SKM-1 (cell line): Measurements from ENCODE around the gene RALGDS.

ENCODE experiments used
- DNase-seq: peaks from one replicate; lab custom pipeline; 2025; ENCODE audit not compliant: unreplicated experiment; lab: John Stamatoyannopoulos, UW

The RALGDS gene

DNA sequence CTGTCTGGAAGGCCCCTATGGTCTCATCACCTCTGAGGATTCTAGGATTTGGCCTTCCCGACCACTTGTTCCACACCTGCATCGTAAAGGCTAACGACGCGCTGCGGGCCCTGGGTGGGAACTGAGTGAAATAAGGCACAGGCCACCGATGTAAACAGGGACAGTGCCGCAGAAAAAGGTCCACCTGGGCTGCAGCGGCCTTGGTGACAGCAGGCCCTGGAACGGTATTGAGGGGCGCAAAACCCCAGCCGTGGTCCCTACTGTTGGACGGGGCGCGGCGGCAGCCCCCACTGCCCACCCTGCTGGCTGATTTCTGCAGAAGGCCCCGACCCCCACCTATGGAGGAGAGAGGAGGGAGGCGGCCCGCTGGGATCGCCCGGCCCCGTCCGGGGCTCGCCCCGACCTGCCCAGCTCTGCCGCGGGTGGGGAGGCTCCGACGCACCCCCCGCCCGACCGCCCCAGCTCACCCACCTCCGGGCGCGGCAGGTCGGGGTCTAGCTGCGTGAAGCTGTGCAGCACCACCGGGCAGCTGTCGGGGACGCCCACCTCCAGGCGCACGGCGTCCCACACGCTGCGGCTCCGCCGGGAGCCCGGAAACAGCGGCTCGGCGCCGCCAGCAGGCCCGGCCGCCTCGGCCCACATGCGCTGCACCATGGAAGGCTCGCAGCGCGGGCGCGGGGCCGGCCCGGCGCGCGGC is 391 bp downstream of the RALGDS start:
- no peak for DNase-seq

DNA sequence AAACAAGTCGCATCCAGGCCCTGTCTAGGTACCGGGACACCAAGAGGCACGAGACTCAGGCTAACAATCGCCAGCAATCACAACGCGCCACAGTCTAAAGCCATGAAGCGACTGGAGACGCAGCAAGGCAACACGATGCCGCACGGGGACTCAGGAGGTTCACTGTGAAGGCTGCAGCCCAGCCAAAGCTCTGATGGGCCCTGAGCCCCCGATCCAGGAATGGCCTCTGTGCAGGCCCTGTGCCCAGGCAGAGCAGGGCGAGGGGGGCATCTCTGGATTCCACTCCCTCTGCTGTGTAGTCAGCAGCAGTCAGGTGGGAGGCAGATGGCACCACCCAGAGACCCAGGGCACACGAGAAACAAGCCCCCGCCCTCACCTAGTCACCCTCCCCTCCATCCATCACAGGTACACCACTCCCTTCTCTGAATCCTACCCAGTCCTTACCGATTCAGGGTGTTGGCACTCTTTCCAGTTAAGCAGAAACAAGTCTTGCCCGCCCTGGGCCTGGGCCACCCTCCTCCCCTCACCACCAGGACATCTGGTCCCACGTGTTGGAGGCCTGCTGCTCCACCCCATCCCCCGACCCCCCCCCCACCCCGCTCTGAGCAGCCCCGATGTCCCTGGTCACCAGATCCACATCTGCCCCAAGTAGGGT is 1.1 kb downstream of the RALGDS start:
- DNase-seq: no peak

DNA sequence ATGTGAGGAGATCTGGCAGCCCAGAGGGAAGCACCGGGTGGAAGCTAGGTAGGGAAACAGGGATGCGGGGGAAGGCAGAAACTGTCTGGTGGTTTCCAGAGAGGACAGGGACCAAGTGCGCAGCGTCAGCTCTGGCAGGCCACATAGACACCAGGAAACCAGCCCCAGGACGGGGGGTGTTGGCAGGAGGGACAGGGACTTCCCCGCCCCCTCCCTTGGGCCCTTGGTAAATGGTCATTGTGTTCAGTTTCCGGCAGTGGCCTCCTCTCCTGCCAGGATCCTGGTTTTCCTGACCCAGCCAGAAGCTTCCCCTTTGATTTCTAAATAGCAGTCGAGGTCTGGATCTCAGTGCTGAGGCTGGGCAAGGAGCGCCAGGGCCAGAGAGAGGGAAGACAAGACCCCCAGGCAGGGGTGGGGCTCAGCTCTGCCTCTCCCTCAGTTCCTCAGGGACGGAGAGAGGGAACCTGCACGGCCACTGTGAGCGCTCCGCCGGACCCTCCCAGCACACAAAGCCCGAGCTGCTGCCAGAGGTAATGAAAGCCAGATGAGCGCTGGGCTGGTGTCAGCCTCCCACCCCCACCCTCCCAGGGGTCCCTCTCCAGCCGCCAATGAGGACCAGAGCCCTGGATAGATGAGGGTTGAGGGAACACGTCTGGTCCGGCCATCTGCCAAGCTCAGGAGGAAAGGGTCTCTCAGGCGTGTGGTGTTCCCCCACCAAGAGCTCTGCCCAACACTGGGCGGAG is 1.8 kb downstream of the RALGDS start:
- DNase-seq: no peak

DNA sequence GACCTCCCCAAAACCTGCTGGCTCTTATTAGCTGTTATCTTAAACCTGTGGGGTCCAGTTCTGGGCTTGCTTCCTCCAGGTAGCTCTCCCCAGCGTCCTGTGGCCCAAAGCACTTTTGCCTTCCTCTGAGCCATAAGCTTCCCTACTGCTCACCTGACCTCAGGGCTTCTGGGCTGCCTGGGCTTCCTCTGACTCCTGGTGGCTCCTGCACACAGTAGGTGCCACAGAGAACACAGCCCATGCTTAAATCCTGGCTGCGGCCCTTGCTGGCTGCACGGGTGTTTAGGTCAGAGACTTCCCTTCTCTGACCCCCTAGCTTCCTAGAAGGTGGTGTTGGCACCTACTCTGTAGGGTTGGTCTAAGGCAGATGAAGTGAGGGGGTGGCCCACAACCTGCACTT is 2.5 kb downstream of the RALGDS start:
- no peak for DNase-seq

DNA sequence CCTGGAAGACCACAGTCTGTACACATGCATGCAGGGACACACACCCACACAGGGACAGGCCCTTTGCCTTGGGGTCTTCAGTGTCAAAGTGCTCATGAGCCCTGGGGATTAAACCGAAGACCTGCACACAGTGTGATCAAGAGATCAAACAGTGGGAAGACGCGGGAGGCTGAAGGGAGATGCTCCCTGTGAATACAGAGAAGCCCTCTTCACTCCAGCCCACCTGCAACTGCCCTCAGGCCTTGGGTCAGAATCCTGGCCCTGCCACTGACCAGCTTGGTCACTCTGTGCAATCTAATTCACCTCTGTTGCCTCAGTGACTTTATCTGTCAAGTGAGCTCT is 2.9 kb downstream of the RALGDS start:
- DNase-seq: no peak

DNA sequence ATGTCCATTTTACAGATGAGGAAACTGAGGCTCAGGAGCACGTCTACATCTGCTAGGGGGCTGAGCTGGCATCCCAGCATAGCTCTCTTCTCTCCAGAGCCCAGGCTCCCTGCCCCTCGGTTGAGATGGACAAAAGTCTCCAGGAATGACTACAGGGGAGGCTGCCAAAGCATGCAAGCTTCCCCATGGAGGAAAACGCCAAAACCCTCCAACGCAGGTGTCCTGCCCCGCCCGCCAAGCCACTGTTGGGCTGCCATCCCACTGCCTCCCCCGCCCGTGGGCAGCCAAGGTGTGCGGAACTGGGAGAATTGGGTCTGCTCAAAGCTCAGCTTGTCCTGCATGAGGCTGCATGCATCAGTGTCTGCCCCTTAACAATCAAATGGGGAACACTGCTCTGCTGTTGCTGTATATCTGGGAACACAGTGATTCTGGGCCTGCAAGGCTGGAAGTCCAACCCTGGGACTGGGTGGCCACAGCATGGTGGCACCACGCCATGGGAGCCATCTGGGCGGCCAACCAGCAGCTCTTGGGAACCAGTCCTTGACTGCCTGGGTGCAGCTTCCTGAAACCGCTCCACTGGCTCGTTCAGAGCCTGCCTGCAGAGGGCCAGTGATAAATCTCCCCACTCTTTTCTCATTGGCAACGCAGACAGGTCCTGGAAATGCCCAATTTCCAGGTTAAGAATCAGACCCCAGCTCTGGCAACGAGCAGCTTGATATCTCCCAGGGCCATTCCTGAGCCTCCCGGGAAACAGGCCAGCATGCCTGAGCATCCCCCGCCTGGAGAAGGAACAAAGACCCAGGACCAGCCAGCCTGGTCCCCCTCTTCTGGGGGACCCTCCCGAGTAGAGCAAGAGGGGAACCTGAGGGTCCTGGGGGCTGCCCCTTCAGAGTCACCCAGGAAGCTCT is 3.5 kb downstream of the RALGDS start:
- DNase-seq: no peak

DNA sequence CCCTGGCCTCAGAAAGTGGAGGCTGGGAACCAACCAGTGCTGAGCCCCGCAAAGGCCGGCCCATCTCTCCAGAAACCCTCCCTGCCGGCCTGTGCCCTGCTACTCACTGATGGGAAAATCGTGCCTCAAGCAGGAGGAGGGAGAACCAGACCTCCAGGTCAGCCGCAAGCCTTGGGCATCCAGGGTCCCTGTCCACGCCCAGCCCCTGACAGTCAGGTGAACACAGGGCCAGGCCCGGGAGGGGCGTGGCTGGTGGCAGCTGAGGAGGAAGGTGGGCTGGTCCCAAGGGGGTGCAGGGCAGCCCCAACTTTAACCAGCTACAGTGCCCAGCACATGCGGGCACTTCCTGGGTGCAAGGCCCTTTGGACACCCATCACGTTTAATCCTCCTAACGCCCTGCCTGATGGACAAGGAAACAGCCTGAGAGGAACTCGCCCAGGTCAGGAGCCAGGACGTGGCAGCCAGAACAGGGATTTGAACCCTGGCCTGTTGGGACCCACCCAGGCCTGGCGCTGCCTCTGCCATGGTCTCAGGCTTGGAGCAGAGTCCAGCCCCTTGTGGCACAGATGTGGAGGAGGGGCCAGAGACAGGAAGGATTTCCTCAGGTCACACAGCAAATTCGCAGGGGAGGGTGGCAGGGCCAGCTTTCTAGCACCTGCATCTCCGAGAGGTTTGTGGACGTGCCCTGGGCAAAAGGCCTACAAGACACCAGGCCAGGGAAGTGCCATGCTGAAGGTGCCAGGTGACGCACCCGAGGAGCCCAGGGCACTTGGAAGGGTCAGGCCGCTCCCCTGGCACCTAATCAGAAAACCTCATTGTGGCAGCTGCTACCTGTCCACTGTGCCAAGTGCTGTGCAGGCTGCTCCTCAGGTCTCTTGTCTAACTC is 4.5 kb downstream of the RALGDS start:
- DNase-seq: no peak

DNA sequence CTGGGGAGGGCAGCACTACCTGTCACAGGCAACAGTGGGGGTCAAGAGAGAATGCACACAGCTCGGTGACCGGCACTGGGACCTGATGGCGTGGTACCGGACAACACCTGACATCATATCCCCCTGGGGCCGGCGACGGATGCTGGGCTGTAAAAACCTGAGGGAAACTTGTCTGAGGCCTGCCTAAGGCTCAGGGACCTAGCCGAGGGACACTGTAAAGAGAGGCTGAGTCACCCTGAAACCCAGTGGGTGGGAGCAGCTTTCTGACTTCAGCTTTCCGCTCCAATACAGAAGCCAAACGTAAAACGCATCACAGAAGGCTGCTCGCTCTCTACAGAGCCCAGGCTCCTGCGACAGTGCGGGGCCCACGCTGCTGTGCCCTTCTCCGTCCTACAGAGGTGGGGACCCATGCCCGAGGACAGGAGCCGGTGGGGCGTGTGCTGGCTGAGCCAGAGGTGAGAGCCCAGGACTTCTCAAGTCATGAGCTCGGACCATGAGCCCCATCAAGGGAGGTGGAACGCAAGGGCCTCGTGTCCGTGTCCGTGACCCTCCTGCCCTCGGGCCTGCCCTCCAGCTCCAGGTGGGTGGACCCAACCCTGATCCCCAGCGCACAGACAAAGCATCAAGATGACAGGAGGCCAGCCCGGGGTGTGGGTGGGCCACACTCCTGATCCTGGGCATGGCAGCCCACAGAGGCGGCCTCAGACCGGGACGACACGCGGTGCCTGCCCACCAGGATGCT is 5.3 kb downstream of the RALGDS start:
- no peak for DNase-seq

DNA sequence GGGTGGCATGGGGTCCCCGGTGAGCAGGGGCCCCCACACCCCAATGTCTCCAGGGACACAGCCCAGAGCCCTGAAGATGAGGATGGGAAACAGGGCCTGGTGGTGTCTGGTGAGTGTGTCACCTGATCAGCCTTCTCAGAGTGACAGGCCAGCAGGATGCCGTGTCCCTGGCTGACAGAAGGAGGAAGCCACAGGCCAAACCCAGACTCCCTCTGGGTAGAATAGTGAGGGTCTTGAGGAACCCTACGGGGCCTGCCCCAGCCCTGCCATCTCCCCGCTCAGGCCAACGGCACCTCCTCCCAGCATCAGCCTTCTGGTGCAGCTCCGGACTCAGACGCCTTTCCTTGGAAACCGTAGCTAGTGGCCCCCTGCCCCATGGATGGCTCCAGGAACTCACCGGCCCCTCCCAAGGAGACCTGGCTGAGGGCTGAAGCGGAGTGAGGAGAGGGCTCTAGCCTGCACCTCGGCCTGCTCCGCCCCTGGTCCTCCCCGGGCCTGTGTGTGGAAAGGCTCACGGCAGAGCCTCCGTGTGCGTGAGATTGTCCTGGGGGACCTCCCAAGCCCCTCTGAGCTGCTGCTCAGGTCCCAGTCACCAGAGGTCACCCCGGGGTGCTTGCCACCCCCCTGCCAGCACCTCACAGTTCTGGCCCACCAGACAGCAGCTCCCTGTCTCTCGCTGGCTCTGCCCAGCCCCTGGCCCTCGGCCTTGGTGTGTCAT is 6.0 kb downstream of the RALGDS start:
- DNase-seq: no peak

DNA sequence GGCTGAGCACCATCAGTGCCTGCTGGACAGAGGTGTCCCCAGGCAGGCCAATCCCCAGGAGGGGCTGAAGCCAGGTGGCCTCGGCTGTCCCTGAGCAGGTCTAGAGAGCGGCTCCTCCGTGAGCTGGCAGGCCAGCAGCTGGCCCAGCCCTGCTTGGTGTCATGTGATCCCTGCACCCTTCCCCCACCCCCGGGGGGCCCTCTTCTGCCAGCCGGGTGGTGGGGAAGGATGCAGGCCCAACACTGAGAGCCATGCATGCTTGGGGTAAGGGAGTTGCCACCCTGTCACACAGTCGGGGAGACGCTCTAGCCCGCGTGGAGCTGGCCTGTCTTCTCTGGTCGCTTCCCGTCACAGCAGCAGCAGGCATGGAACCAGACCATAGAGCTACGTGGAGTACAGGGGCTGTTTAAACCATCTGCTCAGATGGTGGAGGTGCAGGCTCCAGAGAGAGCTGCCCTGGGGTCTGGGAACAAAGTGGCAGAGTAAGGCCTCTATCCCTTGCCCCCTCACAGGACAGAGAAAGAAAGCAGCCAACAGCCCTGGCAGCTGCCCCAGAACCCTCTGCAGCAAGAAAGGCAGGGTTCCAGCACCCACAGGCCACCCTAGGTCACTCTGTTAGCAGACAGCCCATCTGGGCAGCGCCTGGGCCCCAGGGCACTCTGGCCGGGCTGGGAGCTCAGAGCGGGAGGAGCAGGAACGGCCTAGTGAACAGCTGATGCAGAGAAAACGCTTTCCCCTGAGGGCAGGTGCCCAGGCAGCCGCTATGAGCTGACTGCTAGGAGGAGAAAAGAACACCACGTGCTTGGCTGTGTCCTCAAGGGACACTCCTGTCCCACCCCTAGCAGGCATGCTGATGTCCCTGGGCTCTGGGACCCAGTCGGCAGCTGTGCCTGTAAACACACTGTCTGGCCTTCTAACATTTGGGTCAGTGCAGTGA is 6.8 kb downstream of the RALGDS start:
- DNase-seq: no peak

DNA sequence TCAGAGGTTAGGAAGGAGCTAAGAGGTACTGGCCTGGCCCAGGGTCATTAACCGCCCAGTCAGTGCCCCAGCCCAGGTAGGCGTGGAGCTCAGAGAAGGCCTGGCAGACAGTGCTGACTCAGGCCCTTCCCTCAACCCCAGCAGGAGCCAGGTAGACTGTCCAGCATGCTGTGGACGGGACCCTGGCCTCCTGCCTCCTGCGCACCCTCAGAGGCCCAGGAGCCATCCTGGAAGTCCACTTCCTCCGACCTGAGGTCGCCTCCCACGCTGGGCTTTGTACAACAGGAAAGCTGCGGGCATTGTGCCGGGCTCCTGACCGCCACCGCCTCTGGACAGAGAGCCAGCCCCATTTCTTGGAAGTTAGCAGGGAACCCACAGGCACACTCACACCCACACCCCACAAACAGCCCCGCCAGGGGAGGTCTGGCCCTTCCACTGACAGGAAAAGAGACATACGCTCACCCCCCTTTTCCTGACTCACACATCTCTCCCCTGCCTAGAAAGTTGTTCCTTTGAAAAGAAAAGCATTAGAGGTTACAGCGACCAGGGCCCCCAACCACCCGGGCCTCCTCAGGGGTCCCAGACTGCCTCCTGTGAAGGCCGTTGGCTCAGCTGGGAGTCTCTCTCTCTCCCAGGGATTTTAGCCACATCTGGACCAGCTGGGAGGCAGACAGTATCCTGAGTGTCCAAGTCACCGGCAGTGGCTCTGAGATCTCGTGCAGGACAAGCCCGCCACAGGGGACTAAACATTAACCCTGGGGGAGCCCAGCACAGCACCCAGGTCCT is 7.7 kb downstream of the RALGDS start:
- no peak for DNase-seq

DNA sequence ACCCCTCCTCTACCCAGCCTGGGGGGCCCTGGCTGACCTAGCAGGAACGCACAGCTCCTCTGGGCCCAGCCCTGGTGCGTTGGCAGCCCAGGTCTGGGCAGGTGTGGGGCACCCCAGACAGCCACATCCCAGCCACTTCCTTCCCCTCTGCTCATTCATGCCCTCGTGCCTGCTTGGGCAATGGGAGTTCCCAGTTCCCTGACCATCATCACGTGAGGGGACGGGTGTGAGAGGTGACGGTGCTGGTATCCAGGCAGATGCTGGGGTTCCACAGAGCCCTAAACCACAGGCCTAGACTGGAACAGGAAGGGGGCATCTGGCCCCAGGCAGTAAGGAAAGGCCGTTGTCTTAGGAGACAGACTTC is 8.4 kb downstream of the RALGDS start:
- DNase-seq: peak; percentile 91

DNA sequence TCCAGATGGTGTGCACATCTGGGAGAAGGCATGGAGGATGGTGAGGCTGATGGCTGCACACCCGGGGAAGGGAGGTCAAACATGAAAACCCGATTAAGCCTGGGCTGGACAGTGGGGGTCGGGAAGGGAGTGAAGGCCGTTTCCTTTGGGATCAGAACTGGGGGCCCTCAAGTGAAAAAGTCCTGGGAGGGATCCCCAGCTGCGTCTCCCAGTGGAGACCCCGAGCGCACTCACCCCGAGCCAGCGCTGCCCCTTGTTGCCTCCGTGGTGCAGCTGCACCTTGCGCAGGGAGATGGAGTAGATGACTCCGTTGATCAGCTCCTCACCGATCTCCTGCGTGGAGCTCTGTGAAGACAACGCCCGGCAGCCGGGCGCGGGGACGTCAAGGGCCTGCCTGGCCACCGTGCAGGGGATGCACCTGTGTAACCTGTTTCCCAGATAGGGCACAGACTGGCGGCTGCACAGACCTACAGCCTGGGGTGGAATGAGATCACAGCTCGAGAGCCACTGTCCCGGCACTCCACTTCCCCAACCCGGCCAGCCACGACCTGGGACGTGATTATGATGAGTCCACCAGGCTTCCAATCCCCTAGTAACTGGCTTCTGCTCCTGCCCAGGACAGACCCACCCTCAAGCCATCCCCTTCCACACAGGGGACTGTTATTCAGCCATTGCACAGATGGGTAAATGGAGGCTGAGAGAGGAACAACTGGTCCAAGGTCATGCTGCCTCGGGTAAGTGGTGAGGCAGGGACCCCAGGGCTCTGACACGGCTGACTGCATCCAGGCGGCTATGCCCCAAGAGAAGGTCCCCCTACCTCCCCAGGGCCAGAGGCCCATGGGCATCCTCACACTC is 9.0 kb downstream of the RALGDS start:
- DNase-seq: no peak

DNA sequence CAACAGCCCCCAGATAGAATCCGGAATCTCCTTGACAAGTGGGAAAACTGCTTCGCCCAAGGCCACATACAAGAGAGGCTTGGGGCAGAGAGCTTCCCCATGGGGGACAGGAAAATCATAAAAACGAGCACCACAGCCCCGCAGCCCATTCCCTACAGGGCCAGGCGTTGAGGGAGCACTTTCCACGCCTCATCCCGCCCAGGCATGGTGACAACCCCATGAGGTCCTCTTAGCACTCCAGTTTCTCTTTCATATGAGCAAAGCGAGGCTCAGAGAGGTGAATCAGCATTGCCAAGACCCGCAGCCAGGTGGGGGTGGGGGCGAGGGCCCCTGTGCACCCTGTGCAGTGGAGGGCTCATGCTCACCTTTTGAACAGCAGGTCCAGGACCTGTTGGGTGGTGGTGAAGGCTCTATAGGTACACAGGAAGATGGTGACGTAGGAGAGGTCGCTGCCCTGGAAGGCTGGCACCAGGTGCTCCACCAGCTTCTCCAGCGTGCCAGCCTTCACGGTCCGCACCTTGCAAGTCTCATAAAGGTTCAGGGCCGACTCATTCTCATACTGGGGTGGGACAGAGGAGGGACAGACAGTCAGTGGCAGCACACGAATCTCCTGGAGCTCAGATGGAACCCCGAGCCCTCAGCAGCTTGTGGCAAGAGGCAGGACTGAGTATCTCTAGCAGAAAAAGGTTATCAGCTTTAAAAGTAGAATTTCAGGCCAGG is 10.9 kb downstream of the RALGDS start:
- DNase-seq: no peak

DNA sequence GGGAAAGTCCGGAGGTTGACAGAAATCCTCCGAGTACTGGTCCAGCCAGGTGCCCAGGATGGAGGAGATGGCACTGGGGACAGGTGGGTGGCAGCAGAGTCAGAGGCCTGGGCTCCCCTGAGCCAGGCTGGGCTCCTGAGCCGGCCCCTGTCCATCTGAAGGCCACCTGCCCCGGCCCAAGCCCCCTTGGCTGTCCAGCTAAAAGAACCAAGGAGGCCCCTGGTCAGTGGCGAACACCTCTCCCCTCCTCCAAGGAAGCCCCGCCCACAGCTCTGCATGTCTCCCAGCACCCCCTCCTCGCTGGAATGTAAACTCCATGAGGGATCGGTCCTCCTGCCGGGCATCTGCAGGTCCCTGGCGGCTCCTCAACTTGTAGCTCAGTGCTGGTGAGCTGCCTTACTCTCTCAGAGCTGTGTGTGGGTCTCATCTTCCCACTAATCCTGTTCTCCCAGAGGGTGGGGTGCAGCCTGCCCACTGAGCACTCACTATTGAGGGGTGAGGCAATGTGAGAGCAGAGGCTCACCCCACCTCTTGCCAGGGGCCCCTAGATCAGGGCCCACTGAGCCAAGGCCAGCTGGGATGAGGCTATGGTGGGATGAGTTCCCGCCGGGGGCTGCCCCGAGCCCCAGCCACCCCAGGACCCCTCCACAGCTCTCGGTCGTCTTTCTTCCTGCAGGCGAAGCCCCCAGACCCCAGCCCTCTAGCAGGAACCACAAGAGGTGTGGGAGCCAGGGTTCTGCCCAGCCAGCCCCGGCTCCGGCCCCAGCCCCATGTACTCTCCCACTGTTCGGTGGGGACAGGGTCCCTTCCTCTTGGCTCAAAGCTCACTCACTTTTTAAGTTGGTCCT is 12.0 kb downstream of the RALGDS start:
- no peak for DNase-seq
